Activated CD4-positive, alpha-beta T cell treated with anti-CD3 and anti-CD28 coated beads, Interleukin-2, amount 50 U/mL, for 1 hour (primary cell): ENCODE data around the gene CDC23.

Experiments used
- DNase-seq: peaks from one replicate; pipeline ENCODE4 v3.0.0-alpha.2; 2020

Gene CDC23

DNA sequence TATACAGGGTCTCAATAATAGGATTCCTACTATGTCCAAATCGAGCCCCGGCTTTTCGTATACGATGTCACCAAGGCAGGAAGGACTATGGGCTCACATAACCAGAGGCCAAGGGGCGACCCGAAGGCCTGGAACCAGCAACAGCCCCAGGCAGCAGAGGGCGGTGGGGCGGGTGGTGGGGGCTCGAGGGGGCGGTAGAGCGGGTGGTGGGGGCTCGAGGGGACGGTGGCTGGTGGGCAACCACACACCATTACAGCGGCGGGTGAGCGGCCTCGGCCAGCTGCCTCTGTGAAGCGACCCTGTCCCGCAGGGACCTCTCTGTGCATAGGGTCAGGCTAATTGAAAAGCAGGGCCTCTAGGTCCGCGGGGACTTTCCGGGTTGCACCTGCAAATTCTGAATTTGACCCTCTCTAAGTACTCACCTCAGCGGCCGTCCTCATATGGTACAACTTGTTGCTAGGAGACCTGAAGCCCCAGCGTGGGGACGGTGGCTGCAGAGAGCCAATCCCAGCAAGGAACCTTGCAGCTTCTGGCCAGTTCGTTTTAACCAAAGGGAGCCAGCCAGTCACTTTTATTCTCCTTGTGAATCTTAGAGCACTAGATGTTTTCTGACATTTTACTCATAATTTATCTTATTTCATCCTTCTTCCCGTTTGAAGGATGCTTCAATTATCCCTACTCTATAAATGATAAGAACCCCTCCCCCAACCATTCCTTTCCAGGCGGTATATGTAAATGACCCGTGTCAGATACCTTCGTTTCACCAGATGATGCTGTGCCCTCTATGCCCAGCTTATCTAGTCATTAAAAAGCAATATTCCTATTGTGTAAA is 74.0 kb downstream of the CDC23 start, which contains the start of gene NME5:
Gene NME5 (minus strand): TSS at position 480 of the 832 bp plus-strand sequence. CDS start 648 bp downstream, outside the sequence.
- no peak for DNase-seq
